RPMI7951 (cell line): ENCODE results near the gene RAB10. TPM values are rescaled to one million over a fixed set of nuclear protein-coding genes. Genes with fewer than 3 reads are reported as not detected.

Experiments used
- DNase-seq: peaks from one replicate; pipeline ENCODE4 v3.0.0-alpha.2; 2012; ENCODE audit warnings: low read depth
- total RNA-seq: library from RNA; depleted of rRNA; stranded (reverse); fragments of >200 nt; shearing (Covaris generic); gene quantifications from 2 replicates; pipeline ENCODE4 v1.2.3, GENCODE V29; 2014

RAB10 gene
- total RNA-seq, 1 experiment from 2014 or later: 138 TPM

- no peak for DNase-seq
Observed at GRCh38 chr2:26150243-26150642, 116.4 kb downstream of the RAB10 start.

GRCh38 chr2:26157580-26157979 lies 123.7 kb downstream of the RAB10 start:
- no peak for DNase-seq

- DNase-seq: no peak
Observed at GRCh38 chr2:26161926-26162325, 128.0 kb downstream of the RAB10 start.

GRCh38 chr2:26162963-26163362 lies 129.1 kb downstream of the RAB10 start:
- DNase-seq: no peak

GRCh38 chr2:26164231-26164630 lies 130.3 kb downstream of the RAB10 start:
- DNase-seq: no peak

- no peak for DNase-seq
Observed at GRCh38 chr2:26164641-26165211, 130.8 kb downstream of the RAB10 start.

- DNase-seq: no peak
Observed at GRCh38 chr2:26165403-26165802, 131.5 kb downstream of the RAB10 start.

GRCh38 chr2:26166541-26166940 lies 132.7 kb downstream of the RAB10 start:
- peak; percentile 23 for DNase-seq

- DNase-seq: no peak
Observed at GRCh38 chr2:26168785-26169184, 134.9 kb downstream of the RAB10 start.

GRCh38 chr2:26169226-26169625 lies 135.3 kb downstream of the RAB10 start:
- no peak for DNase-seq

GRCh38 chr2:26169681-26170414 lies 136.0 kb downstream of the RAB10 start:
- no peak for DNase-seq

- DNase-seq: no peak
Observed at GRCh38 chr2:26170795-26171194, 136.9 kb downstream of the RAB10 start.

GRCh38 chr2:26172189-26172870 lies 138.4 kb downstream of the RAB10 start:
- no peak for DNase-seq

- DNase-seq: no peak
Observed at GRCh38 chr2:26172871-26173775, 139.2 kb downstream of the RAB10 start, which contains the start of gene GAREM2. Gene GAREM2, plus strand, starts transcription at chr2:26173088. Its CDS starts 133 bp downstream, at chr2:26173221.

GRCh38 chr2:26173776-26174482 lies 140.0 kb downstream of the RAB10 start:
- no peak for DNase-seq

- no peak for DNase-seq
Observed at GRCh38 chr2:26174691-26175465, 141.0 kb downstream of the RAB10 start.

- no peak for DNase-seq
Observed at GRCh38 chr2:26175466-26176278, 141.8 kb downstream of the RAB10 start.

- DNase-seq: no peak
Observed at GRCh38 chr2:26176279-26176615, 142.4 kb downstream of the RAB10 start.

- no peak for DNase-seq
Observed at GRCh38 chr2:26177122-26177521, 143.2 kb downstream of the RAB10 start.

GRCh38 chr2:26178246-26178645 lies 144.4 kb downstream of the RAB10 start:
- no peak for DNase-seq
